MV-4-11 (cell line): ENCODE measurements around the gene MAST4.
A peak's percentile ranks its signal among the peaks of the same experiment; 100 is the strongest.

Experiments
- DNase-seq: peaks from one replicate; lab custom pipeline; 2025; lab: John Stamatoyannopoulos, UW

MAST4 gene

GRCh38 chr5:66595756-66596635 is at the start of gene MAST4:
MAST4 (plus strand) TSS chr5:66596393; CDS start chr5:66596656, 263 bp downstream.
- DNase-seq = peak; percentile 69

DNA sequence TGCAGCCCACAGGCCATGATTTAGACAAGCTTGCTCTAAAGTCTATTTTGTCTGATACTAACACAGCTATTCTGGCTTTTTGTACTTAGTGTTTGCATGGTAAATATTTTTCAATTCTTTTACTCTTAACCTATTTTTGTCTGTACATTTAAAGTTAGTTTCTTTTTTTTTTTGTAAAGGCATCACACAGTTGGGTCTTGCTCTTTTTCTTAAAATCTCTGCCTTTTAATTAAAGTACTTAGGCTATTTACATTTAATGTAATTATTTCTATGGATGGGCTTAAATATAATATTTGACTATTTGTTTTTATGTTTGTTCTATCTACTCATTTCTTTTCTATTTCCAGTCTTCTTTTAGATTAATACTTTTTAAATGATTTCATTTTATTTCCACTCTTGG is 49.7 kb upstream of the MAST4 start:
- DNase-seq = no peak

DNA sequence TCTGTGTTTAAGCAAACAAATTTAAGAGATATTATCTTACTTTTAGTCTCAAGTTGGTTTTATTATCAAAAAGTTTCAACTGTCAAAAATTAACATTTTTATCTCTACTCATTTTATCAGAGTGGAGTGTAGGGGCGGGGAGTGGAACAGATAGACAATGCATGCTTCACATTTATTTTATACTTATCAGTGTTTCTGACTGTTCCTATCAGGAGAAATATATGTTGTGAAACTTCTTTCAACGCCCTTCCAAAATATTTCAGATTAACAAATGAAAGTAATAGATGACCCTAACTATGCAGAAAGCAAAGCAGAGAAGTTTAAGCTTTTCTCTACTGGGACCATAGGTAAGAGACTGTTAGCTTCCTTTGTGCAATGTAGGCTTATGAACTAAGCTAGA is 44.9 kb upstream of the MAST4 start:
- DNase-seq = no peak

GRCh38 chr5:66551945-66552344 is 44.2 kb upstream of the MAST4 start:
- no peak for DNase-seq

DNA sequence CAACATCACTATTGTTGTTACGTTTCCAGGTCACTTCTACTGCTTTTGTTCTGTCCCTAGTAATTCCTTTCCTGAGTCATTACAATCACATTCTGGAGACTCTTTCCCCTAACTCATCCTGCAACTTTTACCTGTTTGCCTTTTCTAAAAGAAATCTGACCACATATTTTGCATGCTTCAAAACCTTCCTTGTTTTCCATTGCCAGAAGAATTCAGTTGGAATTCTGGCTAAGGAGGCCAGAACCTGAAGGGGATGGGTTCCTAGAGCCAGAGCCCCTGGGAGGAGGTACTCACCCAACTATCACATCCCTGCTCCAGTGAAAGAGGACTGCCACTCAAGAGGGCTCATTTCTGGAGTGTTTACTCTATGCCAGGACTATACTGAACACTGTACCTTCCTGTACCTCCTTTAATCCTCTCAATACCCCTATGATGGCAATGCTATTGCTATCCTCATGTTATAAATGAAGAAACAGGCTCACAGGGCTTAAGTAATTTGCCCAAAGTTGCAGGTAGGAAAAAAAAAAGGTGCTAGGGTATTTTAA is 42.8 kb upstream of the MAST4 start:
- no peak for DNase-seq

- DNase-seq = peak; percentile 92
Observed at GRCh38 chr5:66553916-66554575, 42.1 kb upstream of the MAST4 start.

DNA sequence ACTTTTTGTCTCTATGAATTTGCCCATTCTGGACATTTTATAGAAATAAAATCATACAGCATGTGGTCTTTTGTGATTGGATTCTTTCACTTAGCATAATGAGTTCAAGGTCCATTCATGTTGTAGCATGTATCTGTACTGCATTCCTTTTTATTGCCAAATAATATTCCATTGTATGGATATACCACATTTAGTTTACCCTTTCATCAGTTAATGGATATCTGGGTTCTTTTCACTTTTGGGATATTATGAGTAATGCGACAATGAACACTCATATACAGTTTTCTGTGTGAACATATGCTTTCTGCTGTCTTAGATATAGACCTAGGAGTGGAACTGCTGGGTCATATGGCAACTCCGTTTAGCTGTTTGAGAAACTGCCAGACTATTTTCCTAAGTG is 41.3 kb upstream of the MAST4 start:
- no peak for DNase-seq

DNA sequence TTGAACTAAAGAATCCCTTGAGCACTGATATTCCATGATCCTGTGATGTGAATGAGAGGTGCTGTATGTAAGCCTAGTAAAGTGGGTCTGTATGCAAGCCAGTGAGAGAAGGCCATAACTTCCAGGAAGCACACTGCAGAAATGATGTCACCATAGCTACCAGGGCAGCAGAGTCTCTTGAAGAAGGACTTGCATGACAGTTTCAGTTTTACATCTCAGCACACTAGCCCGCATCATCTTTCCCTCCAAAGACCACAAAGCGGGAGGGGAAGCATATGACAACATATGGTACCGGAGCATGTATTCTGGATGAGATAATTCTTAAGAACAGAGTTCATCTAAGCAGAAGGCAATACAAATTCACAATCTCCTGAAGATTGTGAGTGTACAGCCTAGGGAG is 37.6 kb upstream of the MAST4 start:
- peak; percentile 88 for DNase-seq

GRCh38 chr5:66560371-66560770 is 35.8 kb upstream of the MAST4 start:
- no peak for DNase-seq

- no peak for DNase-seq
Observed at GRCh38 chr5:66561256-66561990, 34.8 kb upstream of the MAST4 start.

GRCh38 chr5:66565878-66566277 is 30.3 kb upstream of the MAST4 start:
- peak; percentile 2 for DNase-seq

DNA sequence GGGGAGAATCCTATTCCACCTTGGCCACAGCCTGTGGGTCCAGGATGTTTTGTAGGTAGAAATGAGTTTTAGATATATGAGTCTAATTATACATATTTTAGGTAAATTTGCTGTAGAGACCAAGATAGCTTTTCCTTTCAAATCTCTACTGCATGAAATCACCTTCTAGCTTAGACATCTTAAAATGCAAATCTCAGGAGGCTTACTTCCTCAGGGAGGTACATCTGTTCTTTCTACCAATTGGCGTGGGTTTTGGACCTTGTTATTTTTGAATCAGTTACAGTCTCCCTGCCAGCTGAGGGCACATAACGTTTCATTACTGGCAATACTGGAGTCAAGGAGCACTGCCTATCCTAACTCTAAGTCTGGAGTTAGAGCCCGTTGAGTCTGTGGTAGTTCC is 28.7 kb upstream of the MAST4 start:
- no peak for DNase-seq

GRCh38 chr5:66570201-66570600 is 26.0 kb upstream of the MAST4 start:
- DNase-seq = no peak

- DNase-seq = no peak
Observed at GRCh38 chr5:66573733-66574132, 22.5 kb upstream of the MAST4 start.

GRCh38 chr5:66582499-66583165 is 13.6 kb upstream of the MAST4 start:
- DNase-seq = peak; percentile 49

DNA sequence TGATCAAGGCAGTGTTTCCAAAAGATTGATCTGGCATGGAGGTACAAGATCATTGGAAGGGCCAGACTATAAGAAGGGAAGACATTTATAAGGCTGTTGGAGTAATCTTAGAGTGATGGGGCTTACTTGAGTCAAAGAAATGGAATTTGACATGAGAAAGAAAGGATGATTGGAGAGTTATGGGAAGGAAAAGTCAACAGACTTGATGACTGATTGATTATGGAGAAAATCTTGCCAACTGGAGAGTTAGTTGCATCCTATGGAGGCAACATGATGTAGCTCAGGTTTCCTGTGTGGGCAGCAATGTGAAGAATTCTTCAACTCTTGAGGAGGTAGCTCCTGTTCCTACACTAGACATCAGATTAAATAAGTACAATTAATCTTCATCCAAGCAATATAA is 10.9 kb upstream of the MAST4 start:
- DNase-seq = no peak

DNA sequence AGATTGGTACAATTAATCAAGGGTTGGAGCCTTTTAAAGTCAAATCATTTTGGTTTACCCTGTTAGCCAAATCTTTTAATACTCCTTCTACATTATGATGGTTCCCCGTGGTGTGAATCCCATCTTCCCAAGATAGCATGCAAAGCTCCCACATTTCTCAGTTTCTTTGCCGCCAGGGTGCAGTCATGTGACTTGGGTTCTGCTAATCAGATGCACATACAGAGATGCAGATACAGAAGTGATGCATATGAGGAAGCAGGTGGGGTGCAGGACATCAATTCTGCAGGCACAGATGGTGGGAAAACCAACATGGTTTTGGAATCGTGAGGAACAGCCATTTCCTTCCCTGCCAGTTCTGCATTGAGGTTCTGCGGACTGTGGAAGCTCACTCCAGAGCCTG is 8.4 kb upstream of the MAST4 start:
- no peak for DNase-seq

DNA sequence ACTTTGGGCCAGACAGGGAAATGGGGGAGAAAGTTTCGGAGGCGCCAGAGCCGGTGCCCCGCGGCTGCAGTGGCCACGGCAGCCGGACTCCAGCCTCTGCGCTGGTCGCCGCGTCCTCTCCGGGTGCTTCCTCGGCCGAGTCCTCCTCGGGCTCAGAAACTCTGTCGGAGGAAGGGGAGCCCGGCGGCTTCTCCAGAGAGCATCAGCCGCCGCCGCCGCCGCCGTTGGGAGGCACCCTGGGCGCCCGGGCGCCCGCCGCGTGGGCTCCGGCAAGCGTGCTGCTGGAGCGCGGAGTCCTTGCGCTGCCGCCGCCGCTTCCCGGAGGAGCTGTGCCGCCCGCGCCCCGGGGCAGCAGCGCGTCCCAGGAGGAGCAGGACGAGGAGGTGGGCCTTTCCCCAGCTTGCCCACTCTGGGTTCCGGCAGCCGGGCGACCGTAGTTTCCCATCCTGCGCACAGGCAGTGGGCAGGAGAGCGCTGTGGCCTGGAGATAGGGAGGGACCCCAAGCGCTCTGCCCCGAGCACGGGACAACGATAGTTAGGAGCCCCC is 516 bp downstream of the MAST4 start:
- no peak for DNase-seq

GRCh38 chr5:66597183-66597757 is 1.1 kb downstream of the MAST4 start:
- DNase-seq = no peak

GRCh38 chr5:66602621-66603020 is 6.4 kb downstream of the MAST4 start:
- DNase-seq = no peak

DNA sequence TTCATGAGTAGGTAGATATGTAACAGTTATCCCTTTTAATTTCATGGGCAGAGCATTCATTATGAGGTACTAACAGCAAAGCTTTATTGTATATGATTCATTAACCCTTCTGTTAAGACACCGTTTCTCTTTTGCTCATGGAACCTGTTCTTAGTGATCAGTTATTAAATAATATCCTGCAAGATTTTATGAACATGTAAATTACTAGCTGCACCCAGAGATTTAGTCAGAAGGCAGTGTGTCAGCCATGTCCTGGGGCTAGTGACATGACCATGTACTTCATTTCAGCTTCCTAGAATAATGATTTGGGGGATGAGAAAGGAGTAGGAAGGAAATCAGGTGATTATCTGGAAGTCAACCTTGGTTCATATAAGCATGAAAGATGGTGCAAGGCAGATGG is 7.0 kb downstream of the MAST4 start:
- DNase-seq = no peak
